Stomach (tissue), 4 donors: ENCODE data around the gene KHNYN.

ENCODE experiments used
- CTCF ChIP-seq, 7 experiments: fragments of 450-650 bp in 4 of 7; fragments of 200-600 bp in 3 of 7; sonication (generic) in 3 of 7; IDR thresholded peaks; one replicate each; pipeline ENCODE4 v1.5.1; 2016 to 2019; ENCODE audit warnings: antibody characterized with exemption in 7 of 7, control low read depth in 2 of 7, mild to moderate bottlenecking in 1 of 7
- EP300 ChIP-seq: sonication (generic); formaldehyde crosslinking; IDR thresholded peaks from one replicate; pipeline ENCODE4 v1.6.1; 2017; ENCODE audit warnings: antibody characterized with exemption
- POLR2A ChIP-seq, 4 donors: fragments of 450-650 bp; IDR thresholded peaks; one replicate each; pipeline ENCODE4 v1.6.1; 2016; ENCODE audit warnings: antibody characterized with exemption in 4 of 4, control low read depth in 2 of 4, mild to moderate bottlenecking in 1 of 4, moderate library complexity in 1 of 4

GRCh38 chr14:24397639-24398292, 32.0 kb upstream of the KHNYN start:
- no peak for TF ChIP-seq CTCF (IDR thresholded peaks at IDR 0.05)
- TF ChIP-seq EP300, result no peak
- no peak for TF ChIP-seq POLR2A (IDR thresholded peaks at IDR 0.05)
